B cell (primary cell): ENCODE measurements around the gene TCN1. TPM values are rescaled to one million over a fixed set of nuclear protein-coding genes. Genes with fewer than 3 reads are reported as not detected.

Experiments
- ATAC-seq: fragments of 200-7000 bp; cut with Tn5 transposase; one replicate; pipeline ENCODE4 v1.10.0; 2021; ENCODE audit warnings: low read depth, mild to moderate bottlenecking, moderate number of reproducible peaks, moderate library complexity
- CTCF ChIA-PET: fragments of 350-600 bp; sonication (Branson Sonifier 250); formaldehyde crosslinking; loops from one replicate; lab custom pipeline; 2021; ENCODE audit warnings: antibody characterized with exemption, inconsistent platforms; lab: Charles Lee
- POLR2A ChIA-PET: fragments of 350-600 bp; sonication (Branson Sonifier 250); formaldehyde crosslinking; loops from one replicate; lab custom pipeline; 2021; ENCODE audit warnings: antibody characterized with exemption; lab: Charles Lee
- DNase-seq: peaks from one replicate; pipeline ENCODE4 v3.0.0; 2013
- H2AFZ ChIP-seq: 2 replicates; pipeline ENCODE4 v1.6.1; 2012; ENCODE audit warnings: mild to moderate bottlenecking, low read depth, low read length; ENCODE audit not compliant: insufficient read depth, poor library complexity, severe bottlenecking
- H3K27ac ChIP-seq, 2 donors: 1 replicate in 1 of 2; 2 replicates in 1 of 2; pipeline ENCODE4 v1.5.1; 2012 to 2013; ENCODE audit warnings: low read length in 2 of 2, mild to moderate bottlenecking in 2 of 2, moderate library complexity in 1 of 2
- H3K27me3 ChIP-seq, 4 experiments: fragments of 200-600 bp in 1 of 4; sonication (generic) in 1 of 4; replicated peaks in 1 of 4; 1 replicate in 2 of 4; 2 replicates in 2 of 4; pipeline versions ENCODE4 v1.6.1 to v1.7.0; 2013 to 2016; ENCODE audit warnings: low read length in 3 of 4, mild to moderate bottlenecking in 2 of 4, mixed read lengths in 1 of 4, moderate library complexity in 1 of 4; ENCODE audit not compliant: insufficient read depth in 4 of 4, control insufficient read depth in 3 of 4; ENCODE audit errors: control extremely low read depth in 1 of 4
- H3K36me3 ChIP-seq, 2 experiments: replicated peaks in 1 of 2; 1 replicate in 1 of 2; 2 replicates in 1 of 2; pipeline versions ENCODE4 v1.6.1 to v1.7.1; 2013; ENCODE audit warnings: low read length in 1 of 2; ENCODE audit not compliant: insufficient read depth in 2 of 2, control insufficient read depth in 1 of 2; ENCODE audit errors: control extremely low read depth in 1 of 2, extremely low read depth in 1 of 2
- H3K4me1 ChIP-seq, 2 donors: fragments of 200-600 bp in 1 of 2; sonication (generic) in 1 of 2; 1 replicate in 1 of 2; 2 replicates in 1 of 2; pipeline versions ENCODE4 v1.5.1 to v1.6.1; 2013 to 2017; ENCODE audit warnings: low read length in 2 of 2; ENCODE audit not compliant: control insufficient read depth in 2 of 2, insufficient read depth in 2 of 2
- H3K4me2 ChIP-seq: replicated peaks from 2 replicates; pipeline ENCODE3; 2012; ENCODE audit warnings: mild to moderate bottlenecking, low read depth, low read length; ENCODE audit not compliant: poor library complexity, severe bottlenecking
- H3K4me3 ChIP-seq, 5 experiments: fragments of 200-600 bp in 1 of 5; sonication (generic) in 1 of 5; 1 replicate in 3 of 5; 2 replicates in 2 of 5; pipeline versions ENCODE4 v1.5.1 to v1.7.0; 2011 to 2016; ENCODE audit warnings: low read length in 4 of 5, mild to moderate bottlenecking in 4 of 5, low read depth in 2 of 5, control low read depth in 1 of 5, moderate library complexity in 1 of 5; ENCODE audit not compliant: insufficient read depth in 1 of 5; ENCODE audit errors: control extremely low read depth in 1 of 5, extremely low read depth in 1 of 5
- H3K79me2 ChIP-seq: fragments of 200-600 bp; sonication (generic); one replicate; pipeline ENCODE4 v1.6.0; 2016; ENCODE audit warnings: low read length; ENCODE audit not compliant: control insufficient read depth, insufficient read depth
- H3K9ac ChIP-seq: fragments of 200-600 bp; sonication (generic); 2 replicates; pipeline ENCODE4 v1.6.1; 2017; ENCODE audit warnings: mild to moderate bottlenecking, low read length, moderate library complexity
- H3K9me3 ChIP-seq, 3 donors: one replicate each; pipeline versions ENCODE4 v1.6.1 to v1.7.1; 2013; ENCODE audit warnings: low read length in 2 of 3; ENCODE audit not compliant: control insufficient read depth in 2 of 3, insufficient read depth in 1 of 3; ENCODE audit errors: control extremely low read depth in 1 of 3
- H4K20me1 ChIP-seq: 2 replicates; pipeline ENCODE4 v1.6.0; 2012; ENCODE audit warnings: mild to moderate bottlenecking, low read length; ENCODE audit not compliant: insufficient read depth, control insufficient read depth, poor library complexity, severe bottlenecking
- H3K27ac Mint-ChIP-seq: one replicate; pipeline ENCODE4 v1.8.0; 2021; ENCODE audit warnings: mixed read lengths
- H3K27me3 Mint-ChIP-seq: one replicate; pipeline ENCODE4 v1.8.0; 2021; ENCODE audit warnings: mixed read lengths
- H3K4me1 Mint-ChIP-seq: one replicate; pipeline ENCODE4 v1.8.0; 2021; ENCODE audit warnings: mixed read lengths
- H3K4me3 Mint-ChIP-seq: one replicate; pipeline ENCODE4 v1.8.0; 2021; ENCODE audit warnings: mixed read lengths
- H3K9me3 Mint-ChIP-seq: one replicate; pipeline ENCODE4 v1.8.0; 2022; ENCODE audit warnings: mixed read lengths; ENCODE audit not compliant: insufficient read depth
- CTCF ChIP-seq: fragments of 200-600 bp; IDR thresholded peaks from one replicate; pipeline ENCODE4 v1.8.0; 2022; ENCODE audit warnings: antibody characterized with exemption, mild to moderate bottlenecking
- EZH2 ChIP-seq: IDR thresholded peaks from 2 replicates; pipeline ENCODE4 v1.6.1; 2012; ENCODE audit warnings: borderline replicate concordance, low read depth, mild to moderate bottlenecking, moderate library complexity, low read length; ENCODE audit not compliant: insufficient read depth, poor library complexity, severe bottlenecking
- WGBS: methylation state at CpG from one replicate; pipeline ENCODE4 v1.1.5; 2013; ENCODE audit warnings: missing lambda C conversion rate; ENCODE audit not compliant: insufficient coverage; 5-methylcytosine and 5-hydroxymethylcytosine counted together
- intact Hi-C: fragments of 100-400 bp; cut with micrococcal nuclease; formaldehyde crosslinking; loops from one replicate; pipeline ENCODE4 v1.10.0; 2022
- polyA plus RNA-seq: library from polyadenylated mRNA; depleted of rRNA; stranded (reverse); fragments of >200 nt; gene quantifications from 2 replicates; pipeline ENCODE4 v1.2.3, GENCODE V29; 2012
- total RNA-seq, 2 donors: library from RNA; stranded (reverse); fragments of 120-200 nt in 1 of 2; gene quantifications; 1 replicate in 1 of 2; 2 replicates in 1 of 2; pipeline versions ENCODE4 v1.2.3 to v1.2.4, GENCODE V29; 2013 to 2022

The TCN1 gene
- total and polyA plus RNA-seq, 2 donors (not counting 1 experiment from before 2014, with no cell fraction given) = 0.15 TPM; not detected in 1

DNA sequence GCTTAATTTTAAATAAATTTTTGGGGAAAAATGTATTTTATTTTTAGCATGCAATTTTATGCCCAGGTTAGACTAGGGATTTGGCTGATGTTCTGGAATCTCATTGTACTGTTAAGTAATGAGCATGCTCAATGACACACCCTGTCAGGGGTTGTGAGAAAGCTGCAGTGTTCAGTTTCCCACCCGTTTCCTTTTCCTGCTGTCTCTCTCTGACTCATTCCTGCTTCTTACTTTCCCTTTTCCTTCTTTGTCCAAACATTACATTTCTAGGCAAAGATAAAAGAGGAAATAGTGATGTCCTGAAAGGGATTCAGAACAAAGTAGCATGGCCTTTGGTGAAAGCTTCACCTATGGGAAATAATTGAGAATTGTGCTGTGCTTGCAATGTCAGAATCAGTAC is 35.0 kb upstream of the TCN1 start:
- Histone ChIP-seq H3K4me3 (no peak overlapping the region), H3K27me3 (no peaks in the 10 kb centered on the region), H4K20me1 (no peaks in the 10 kb centered on the region), H3K9me3 (peaks cover 0 to 9% (median 4%) of the 10 kb centered on the region in 3 donors), H3K27ac (no peak overlapping the region), H3K4me1 (no peaks in the 10 kb centered on the region), H3K9ac (no peak overlapping the region), H3K79me2 (no peaks in the 10 kb centered on the region), H2AFZ (no peak overlapping the region), H3K4me2 (no peak overlapping the region), H3K36me3 (no peaks in the 10 kb centered on the region)
- H3K27ac Mint-ChIP-seq = no peak overlapping the region
- no peaks in the 10 kb centered on the region for H3K9me3 Mint-ChIP-seq
- H3K4me1 Mint-ChIP-seq = no peaks in the 10 kb centered on the region
- no peak for DNase-seq
- POLR2A ChIA-PET = no interaction called here
- H3K4me3 Mint-ChIP-seq = no peak overlapping the region
- TF ChIP-seq EZH2 (no peak), CTCF (no peak)
- CTCF ChIA-PET = no interaction called here
- no CpG with 5 or more reads among the region's 1 CpG for WGBS
- intact Hi-C loops = no loop called here
- peaks cover 7% of the 10 kb centered on the region for H3K27me3 Mint-ChIP-seq
- ATAC-seq = no peak

DNA sequence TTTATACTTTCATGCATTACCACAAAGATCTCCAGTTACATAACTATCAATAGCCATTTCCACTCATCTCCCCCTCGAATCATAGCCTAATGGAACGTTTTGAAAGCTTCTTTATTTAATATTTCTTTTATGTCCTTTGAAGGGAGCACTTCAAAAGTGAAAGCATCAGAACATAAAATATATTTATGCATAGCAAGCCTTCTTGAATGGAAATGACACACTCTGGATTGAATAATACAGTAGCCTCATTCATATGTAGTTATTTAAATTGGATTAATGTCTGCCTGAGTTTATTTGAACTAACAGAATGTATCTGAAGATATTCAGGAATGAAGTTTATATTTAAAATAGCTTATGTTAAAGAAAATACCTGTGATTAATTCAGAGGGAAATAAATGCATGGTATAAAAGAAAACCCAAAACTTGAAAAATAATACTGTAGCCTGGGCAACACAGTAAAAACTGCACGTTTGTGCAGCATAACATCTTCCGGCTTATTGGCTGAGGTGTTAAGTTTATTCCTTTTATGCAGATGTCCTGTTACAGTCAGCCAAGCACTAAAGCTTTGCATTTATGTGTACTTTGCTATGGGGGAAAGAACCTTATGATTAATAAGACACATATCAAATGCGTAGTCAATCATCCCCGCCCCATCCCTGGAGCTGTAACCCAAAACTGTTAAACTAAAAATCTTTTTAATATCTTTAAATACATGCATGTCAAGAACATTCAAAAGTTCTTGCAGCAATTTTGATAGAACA is 34.3 kb upstream of the TCN1 start:
- H3K27ac ChIP-seq = no peak overlapping the region
- CTCF ChIA-PET = no interaction called here
- POLR2A ChIA-PET = no interaction called here
- Mint-ChIP-seq H3K27me3 (peaks cover 11% of the 10 kb centered on the region), H3K27ac (no peak overlapping the region), H3K9me3 (no peaks in the 10 kb centered on the region), H3K4me3 (no peak overlapping the region), H3K4me1 (no peaks in the 10 kb centered on the region)
- no CpG with 5 or more reads among the region's 6 CpGs for WGBS
- intact Hi-C loops = no loop called here
- no peaks in the 10 kb centered on the region for H3K4me1 ChIP-seq
- ATAC-seq (no peak), DNase-seq (no peak)
- H3K36me3 ChIP-seq = no peaks in the 10 kb centered on the region
- H3K4me3 ChIP-seq = no peak overlapping the region
- H2AFZ ChIP-seq = no peak overlapping the region
- H3K4me2 ChIP-seq = no peak overlapping the region
- TF ChIP-seq CTCF (no peak), EZH2 (no peak)
- H3K79me2 ChIP-seq = no peaks in the 10 kb centered on the region
- H3K9ac ChIP-seq = no peak overlapping the region
- H3K27me3 ChIP-seq = no peaks in the 10 kb centered on the region
- H4K20me1 ChIP-seq = no peaks in the 10 kb centered on the region
- H3K9me3 ChIP-seq = peaks cover 0 to 9% (median 4%) of the 10 kb centered on the region in 3 donors
